ENCODE measurements around the gene CDHR4.

- TF ChIP-seq, protein P1, sequence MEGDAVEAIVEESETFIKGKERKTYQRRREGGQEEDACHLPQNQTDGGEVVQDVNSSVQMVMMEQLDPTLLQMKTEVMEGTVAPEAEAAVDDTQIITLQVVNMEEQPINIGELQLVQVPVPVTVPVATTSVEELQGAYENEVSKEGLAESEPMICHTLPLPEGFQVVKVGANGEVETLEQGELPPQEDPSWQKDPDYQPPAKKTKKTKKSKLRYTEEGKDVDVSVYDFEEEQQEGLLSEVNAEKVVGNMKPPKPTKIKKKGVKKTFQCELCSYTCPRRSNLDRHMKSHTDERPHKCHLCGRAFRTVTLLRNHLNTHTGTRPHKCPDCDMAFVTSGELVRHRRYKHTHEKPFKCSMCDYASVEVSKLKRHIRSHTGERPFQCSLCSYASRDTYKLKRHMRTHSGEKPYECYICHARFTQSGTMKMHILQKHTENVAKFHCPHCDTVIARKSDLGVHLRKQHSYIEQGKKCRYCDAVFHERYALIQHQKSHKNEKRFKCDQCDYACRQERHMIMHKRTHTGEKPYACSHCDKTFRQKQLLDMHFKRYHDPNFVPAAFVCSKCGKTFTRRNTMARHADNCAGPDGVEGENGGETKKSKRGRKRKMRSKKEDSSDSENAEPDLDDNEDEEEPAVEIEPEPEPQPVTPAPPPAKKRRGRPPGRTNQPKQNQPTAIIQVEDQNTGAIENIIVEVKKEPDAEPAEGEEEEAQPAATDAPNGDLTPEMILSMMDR (IDR thresholded peaks at IDR 0.05): no peak
- TF ChIP-seq POLR2A (IDR thresholded peaks at IDR 0.05) (no peak), POLR2AphosphoS5 (IDR thresholded peaks at IDR 0.05) (no peak)
Measured at GRCh38 chr3:49788056-49788455, 11.6 kb downstream of the CDHR4 start.
